Measurements from ENCODE around the gene PUSL1. TPM values are rescaled to one million over a fixed set of nuclear protein-coding genes. Genes with fewer than 3 reads are reported as not detected.

PUSL1 gene
- total RNA-seq, 1 donor from 2014 or later: 12.6 TPM

- DNase-seq (no peak), ATAC-seq (ENCODE audit: low read depth) (no peak)
- Mint-ChIP-seq H3K4me1 (peaks cover 9% of the 10 kb centered on the region), H3K4me3 (no peak overlapping the region), H3K9me3 (no peaks in the 10 kb centered on the region), H3K27me3 (peaks cover 2% of the 10 kb centered on the region), H3K36me3 (ENCODE audit: low read depth) (no peaks in the 10 kb centered on the region), H3K27ac (no peak overlapping the region)
- ChIA-PET POLR2A (no interaction called here), CTCF (no interaction called here)
- intact Hi-C loops (cut with micrococcal nuclease): no loop called here
- TF ChIP-seq CTCF (IDR thresholded peaks at IDR 0.05): no peak
Measured at GRCh38 chr1:1286313-1287261, 21.8 kb upstream of the PUSL1 start.

- DNase-seq (no peak), ATAC-seq (ENCODE audit: low read depth) (no peak)
- H3K4me3 Mint-ChIP-seq: no peak overlapping the region
Measured at GRCh38 chr1:1287288-1288110, 20.9 kb upstream of the PUSL1 start.

GRCh38 chr1:1290238-1290731 lies 18.1 kb upstream of the PUSL1 start:
- ATAC-seq (ENCODE audit: low read depth) (peak; percentile 83), DNase-seq (peak; percentile 67)
- no peak for TF ChIP-seq CTCF (IDR thresholded peaks at IDR 0.05)
- no peak overlapping the region for H3K4me3 Mint-ChIP-seq
- peaks cover 2% of the 10 kb centered on the region for H3K27me3 Mint-ChIP-seq
- no peak overlapping the region for H3K27ac Mint-ChIP-seq
- CTCF ChIA-PET: interaction anchor here (1.0 to 3.2 kb wide), 5 partner anchors 12 to 308 kb away, joined by 3 to 71 read pairs (median 23); partner anchors contain the start of gene PERM1
- POLR2A ChIA-PET: interaction anchor here (0.6 to 1.3 kb wide), 3 partner anchors 17 to 226 kb away, joined by 3 to 6 read pairs (median 5); partner anchors contain the start of gene UBE2J2
- intact Hi-C loops (cut with micrococcal nuclease): loop anchor here (1.0 to 5.0 kb wide), 2 partner anchors 16 to 83 kb away; partner anchors contain the start of gene TNFRSF18
- no peaks in the 10 kb centered on the region for H3K9me3 Mint-ChIP-seq
- H3K36me3 Mint-ChIP-seq (ENCODE audit: low read depth): no peaks in the 10 kb centered on the region
- peaks cover 10% of the 10 kb centered on the region for H3K4me1 Mint-ChIP-seq

More at GRCh38 chr1:1287288-1288110, 20.9 kb upstream of the PUSL1 start:
- Mint-ChIP-seq H3K27me3 (peaks cover 2% of the 10 kb centered on the region), H3K36me3 (ENCODE audit: low read depth) (no peaks in the 10 kb centered on the region), H3K4me1 (peaks cover 14% of the 10 kb centered on the region), H3K9me3 (no peaks in the 10 kb centered on the region), H3K27ac (no peak overlapping the region)
- CTCF ChIA-PET: no interaction called here
- intact Hi-C loops (cut with micrococcal nuclease): no loop called here
- POLR2A ChIA-PET: no interaction called here
- no peak for TF ChIP-seq CTCF (IDR thresholded peaks at IDR 0.05)

GRCh38 chr1:1291023-1291528 lies 17.3 kb upstream of the PUSL1 start:
- Mint-ChIP-seq H3K4me3 (no peak overlapping the region), H3K36me3 (ENCODE audit: low read depth) (no peaks in the 10 kb centered on the region), H3K27ac (no peak overlapping the region), H3K9me3 (no peaks in the 10 kb centered on the region), H3K27me3 (peaks cover 2% of the 10 kb centered on the region), H3K4me1 (peaks cover 10% of the 10 kb centered on the region)
- POLR2A ChIA-PET: interaction anchor here (1.0 to 1.4 kb wide), 6 partner anchors 169 to 307 kb away, joined by 3 to 11 read pairs (median 4); no protein-coding TSS in a partner anchor
- DNase-seq (no peak), ATAC-seq (ENCODE audit: low read depth) (no peak)
- intact Hi-C loops (cut with micrococcal nuclease): loop anchor here (1.0 to 5.0 kb wide), 2 partner anchors 84 to 169 kb away; partner anchors contain the start of gene TNFRSF18
- CTCF ChIA-PET: interaction anchor here (0.7 to 3.2 kb wide), 18 partner anchors 12 to 309 kb away, joined by 3 to 71 read pairs (median 4); partner anchors contain the start of gene PERM1
- TF ChIP-seq CTCF (IDR thresholded peaks at IDR 0.05): no peak

Data from activated B cell treated with CpG ODN at 0.5 μM for 24 hours (primary cell).